A549 (cell line): ENCODE results near the gene DCAF6.

Experiments
- BHLHE40 ChIP-seq: IDR thresholded peaks from 2 replicates; pipeline ENCODE4 v1.6.1; 2012; ENCODE audit warnings: low read depth, low read length, inconsistent platforms
- ESRRA ChIP-seq: fragments of 150-350 bp; IDR thresholded peaks from 2 replicates; pipeline ENCODE4 v1.6.1; 2014; ENCODE audit warnings: mild to moderate bottlenecking, low read length, borderline replicate concordance
- JUN ChIP-seq, 2 experiments: fragments of >200 bp; sonication (Bioruptor Twin); formaldehyde crosslinking; IDR thresholded peaks; 2 replicates in 1 of 2; 3 replicates in 1 of 2; pipeline ENCODE4 v1.6.1; 2016 to 2017
- POLR2A ChIP-seq: IDR thresholded peaks from 2 replicates; pipeline ENCODE4 v1.6.1; 2012; ENCODE audit warnings: mild to moderate bottlenecking, low read length
- RAD21 ChIP-seq, 2 experiments: fragments of >200 bp in 1 of 2; sonication (Bioruptor Twin) in 1 of 2; formaldehyde crosslinking in 1 of 2; IDR thresholded peaks in 1 of 2; conservative IDR thresholded peaks in 1 of 2; 2 replicates in 1 of 2; 3 replicates in 1 of 2; pipeline ENCODE4 v1.6.1; 2012 to 2018; ENCODE audit warnings: inconsistent platforms in 1 of 2
- ZSCAN20 ChIP-seq: fragments of 250-450 bp; sonication (Bioruptor Pico); IDR thresholded peaks from 2 replicates; pipeline ENCODE4 v1.8.0; 2022; ENCODE audit warnings: mild to moderate bottlenecking, moderate library complexity
- TF ChIP-seq, protein P1 (sequence below): fragments of >200 bp; sonication (Bioruptor Twin); formaldehyde crosslinking; IDR thresholded peaks from 3 replicates; pipeline ENCODE4 v1.5.1; 2016

DNA sequence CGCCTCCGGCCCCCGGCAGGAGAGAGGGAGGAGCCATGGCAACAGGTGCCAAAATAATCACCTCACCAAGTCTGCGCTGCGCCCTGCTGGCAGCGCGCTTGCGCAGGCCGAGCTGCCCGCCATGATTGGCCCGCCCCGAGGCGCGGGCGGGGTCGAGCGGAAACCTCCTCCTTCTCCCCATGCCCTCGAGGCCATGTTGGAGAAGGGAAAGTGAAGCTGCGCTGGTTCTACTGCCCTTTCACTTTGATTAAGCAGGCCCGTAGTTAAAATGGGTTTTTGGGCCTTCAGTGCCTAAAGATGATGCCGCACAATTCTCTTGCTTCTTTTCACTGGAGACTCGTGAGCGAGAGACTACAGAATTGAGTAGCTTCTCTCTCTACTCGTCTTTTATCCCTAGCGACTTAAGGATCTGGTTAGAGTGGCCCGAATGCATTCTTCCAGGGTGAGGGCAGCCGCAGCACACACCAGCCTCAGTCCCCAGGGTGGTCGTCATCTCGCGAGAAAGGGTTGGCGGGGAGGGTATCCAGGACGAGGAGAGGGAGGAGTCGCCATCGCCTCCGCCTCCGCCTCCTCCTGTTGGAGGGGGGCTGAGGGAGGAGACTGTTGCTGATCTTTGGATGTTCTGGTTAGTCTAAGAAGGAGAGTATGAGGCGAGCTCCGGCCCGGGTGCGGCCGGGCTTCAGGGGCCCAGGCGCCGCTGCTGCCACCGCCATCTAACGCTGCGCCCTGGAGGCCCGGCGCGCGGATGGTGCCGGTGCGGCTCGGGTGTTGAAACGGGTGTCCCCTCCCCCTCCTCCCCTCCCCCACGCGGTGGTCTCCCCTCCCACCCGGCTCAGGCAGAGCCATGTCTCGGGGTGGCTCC, at the start of gene DCAF6:
- peak; percentile 68 to 81; a peak in 4 of 5 replicates for TF ChIP-seq JUN (IDR thresholded peaks at IDR 0.05)
- TF ChIP-seq, protein P1, sequence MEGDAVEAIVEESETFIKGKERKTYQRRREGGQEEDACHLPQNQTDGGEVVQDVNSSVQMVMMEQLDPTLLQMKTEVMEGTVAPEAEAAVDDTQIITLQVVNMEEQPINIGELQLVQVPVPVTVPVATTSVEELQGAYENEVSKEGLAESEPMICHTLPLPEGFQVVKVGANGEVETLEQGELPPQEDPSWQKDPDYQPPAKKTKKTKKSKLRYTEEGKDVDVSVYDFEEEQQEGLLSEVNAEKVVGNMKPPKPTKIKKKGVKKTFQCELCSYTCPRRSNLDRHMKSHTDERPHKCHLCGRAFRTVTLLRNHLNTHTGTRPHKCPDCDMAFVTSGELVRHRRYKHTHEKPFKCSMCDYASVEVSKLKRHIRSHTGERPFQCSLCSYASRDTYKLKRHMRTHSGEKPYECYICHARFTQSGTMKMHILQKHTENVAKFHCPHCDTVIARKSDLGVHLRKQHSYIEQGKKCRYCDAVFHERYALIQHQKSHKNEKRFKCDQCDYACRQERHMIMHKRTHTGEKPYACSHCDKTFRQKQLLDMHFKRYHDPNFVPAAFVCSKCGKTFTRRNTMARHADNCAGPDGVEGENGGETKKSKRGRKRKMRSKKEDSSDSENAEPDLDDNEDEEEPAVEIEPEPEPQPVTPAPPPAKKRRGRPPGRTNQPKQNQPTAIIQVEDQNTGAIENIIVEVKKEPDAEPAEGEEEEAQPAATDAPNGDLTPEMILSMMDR, result no peak
- no peak for TF ChIP-seq ZSCAN20 (CRISPR knock-in tag)
- TF ChIP-seq POLR2A, result peak; percentile 45
- no peak for TF ChIP-seq BHLHE40
- TF ChIP-seq RAD21 (conservative IDR thresholded peaks at IDR 0.05 in 1 of 2, IDR thresholded peaks at IDR 0.05 in 1 of 2), result no peak
- TF ChIP-seq ESRRA, result no peak
